Mesenchymal stem cell (in vitro differentiated cells and primary cell): Measurements from ENCODE around the gene HUNK.
"Not testable (repeated sequence)": the region's sequence is repeated elsewhere in the genome, so short reads cannot be mapped to it uniquely, and the experiment has no call there.

Source experiments
- DNase-seq: peaks from one replicate; pipeline ENCODE4 v3.0.0-alpha.2; 2013
- H2AFZ ChIP-seq: one replicate; pipeline ENCODE4 v1.6.1; 2013; ENCODE audit warnings: low read depth, mild to moderate bottlenecking, control low read depth, inconsistent platforms, low read length, moderate library complexity
- H2AK5ac ChIP-seq: 2 replicates; pipeline ENCODE4 v1.6.1; 2013; ENCODE audit warnings: low read length, moderate library complexity, mild to moderate bottlenecking, inconsistent platforms; ENCODE audit not compliant: severe bottlenecking
- H2BK120ac ChIP-seq: one replicate; pipeline ENCODE4 v1.6.1; 2013; ENCODE audit warnings: low read depth, mild to moderate bottlenecking, inconsistent platforms, low read length, moderate library complexity
- H2BK12ac ChIP-seq, 2 experiments: one replicate each; pipeline ENCODE4 v1.6.1; 2013; ENCODE audit warnings: inconsistent platforms in 2 of 2, low read length in 2 of 2, mild to moderate bottlenecking in 2 of 2, moderate library complexity in 2 of 2, control low read depth in 1 of 2
- H2BK15ac ChIP-seq: one replicate; pipeline ENCODE4 v1.6.1; 2013; ENCODE audit warnings: mild to moderate bottlenecking, low read depth, inconsistent platforms; ENCODE audit not compliant: poor library complexity, severe bottlenecking
- H2BK5ac ChIP-seq: 2 replicates; pipeline ENCODE4 v1.6.1; 2013; ENCODE audit warnings: low read depth, mild to moderate bottlenecking, low read length, control low read depth, inconsistent platforms; ENCODE audit not compliant: poor library complexity, severe bottlenecking
- H3K14ac ChIP-seq, 2 experiments: one replicate each; pipeline ENCODE4 v1.6.1; 2013; ENCODE audit warnings: inconsistent platforms in 2 of 2, low read length in 2 of 2, control low read depth in 1 of 2, mild to moderate bottlenecking in 1 of 2, moderate library complexity in 1 of 2
- H3K18ac ChIP-seq, 2 experiments: one replicate each; pipeline ENCODE4 v1.6.1; 2013; ENCODE audit warnings: inconsistent platforms in 2 of 2, low read length in 2 of 2, control low read depth in 1 of 2, low read depth in 1 of 2, mild to moderate bottlenecking in 1 of 2
- H3K23ac ChIP-seq, 2 experiments: one replicate each; pipeline ENCODE4 v1.6.1; 2013; ENCODE audit warnings: inconsistent platforms in 2 of 2, low read length in 2 of 2, mild to moderate bottlenecking in 2 of 2, moderate library complexity in 2 of 2, control low read depth in 1 of 2
- H3K27ac ChIP-seq: 2 replicates; pipeline ENCODE4 v1.5.1; 2013; ENCODE audit warnings: mild to moderate bottlenecking, moderate library complexity, low read length, control low read depth, inconsistent platforms; ENCODE audit not compliant: poor library complexity, severe bottlenecking
- H3K27me3 ChIP-seq, 2 experiments: 2 replicates each; pipeline versions ENCODE4 v1.6.1 to v1.7.0; 2013; ENCODE audit warnings: low read length in 2 of 2, mild to moderate bottlenecking in 2 of 2, moderate library complexity in 2 of 2, control low read depth in 1 of 2, inconsistent platforms in 1 of 2; ENCODE audit not compliant: control insufficient read depth in 1 of 2, insufficient read depth in 1 of 2
- H3K36me3 ChIP-seq, 2 experiments: 2 replicates each; pipeline versions ENCODE4 v1.6.1 to v1.7.0; 2013; ENCODE audit warnings: low read length in 2 of 2, control low read depth in 1 of 2, inconsistent platforms in 1 of 2, low read depth in 1 of 2, mild to moderate bottlenecking in 1 of 2; ENCODE audit not compliant: insufficient read depth in 2 of 2, control insufficient read depth in 1 of 2
- H3K4ac ChIP-seq, 2 experiments: one replicate each; pipeline ENCODE4 v1.6.1; 2013; ENCODE audit warnings: inconsistent platforms in 2 of 2, low read length in 2 of 2, mild to moderate bottlenecking in 2 of 2, moderate library complexity in 2 of 2, control low read depth in 1 of 2, low read depth in 1 of 2
- H3K4me1 ChIP-seq: 2 replicates; pipeline ENCODE4 v1.6.1; 2013; ENCODE audit warnings: low read depth, low read length, control low read depth; ENCODE audit not compliant: control insufficient read depth, insufficient read depth
- H3K4me2 ChIP-seq: 2 replicates; pipeline ENCODE4 v1.6.1; 2013; ENCODE audit warnings: low read length, mild to moderate bottlenecking, inconsistent platforms; ENCODE audit not compliant: poor library complexity, severe bottlenecking
- H3K4me3 ChIP-seq, 2 experiments: 2 replicates each; pipeline versions ENCODE4 v1.5.1 to v1.7.0; 2013; ENCODE audit warnings: low read length in 2 of 2, mild to moderate bottlenecking in 2 of 2, control low read depth in 1 of 2, low read depth in 1 of 2; ENCODE audit not compliant: insufficient read depth in 1 of 2
- H3K79me1 ChIP-seq: replicated peaks from 2 replicates; pipeline ENCODE4 v1.6.1; 2013; ENCODE audit warnings: mild to moderate bottlenecking, control low read depth, low read length, inconsistent platforms; ENCODE audit not compliant: poor library complexity, severe bottlenecking
- H3K9ac ChIP-seq: 2 replicates; pipeline ENCODE4 v1.7.0; 2013; ENCODE audit warnings: mild to moderate bottlenecking, low read length, moderate library complexity
- H3K9me3 ChIP-seq: 2 replicates; pipeline ENCODE4 v1.7.0; 2013; ENCODE audit warnings: mild to moderate bottlenecking, low read length; ENCODE audit not compliant: control insufficient read depth
- H4K8ac ChIP-seq: one replicate; pipeline ENCODE4 v1.6.1; 2013; ENCODE audit warnings: inconsistent platforms, mild to moderate bottlenecking, low read length, moderate library complexity
- H4K91ac ChIP-seq: one replicate; pipeline ENCODE4 v1.6.1; 2013; ENCODE audit warnings: mild to moderate bottlenecking, low read length, inconsistent platforms
- WGBS: methylation state at CpG from one replicate; pipeline ENCODE4 v1.1.7; 2013; ENCODE audit warnings: mixed read lengths; 5-methylcytosine and 5-hydroxymethylcytosine counted together

Gene HUNK

DNA sequence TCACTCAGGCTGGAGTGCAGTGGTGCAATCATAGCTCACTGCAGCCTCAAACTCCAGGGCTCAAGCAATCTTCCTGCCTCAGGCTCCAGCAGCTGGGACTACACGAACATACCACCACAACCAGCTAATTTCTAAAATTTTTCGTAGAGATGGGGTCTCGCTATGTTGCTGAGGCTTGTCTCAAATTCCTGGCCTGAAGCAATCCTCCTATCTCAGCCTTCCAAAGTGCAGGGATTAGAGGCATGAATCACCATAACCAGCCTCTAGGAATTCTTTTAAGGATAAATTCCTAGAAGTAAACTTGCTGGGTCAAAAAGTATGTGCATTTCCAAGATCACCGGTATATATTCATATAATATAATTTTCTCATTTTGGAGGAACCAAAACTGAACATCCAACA lies 17.6 kb upstream of the HUNK start:
- H3K9ac ChIP-seq: no peak overlapping the region
- no peak overlapping the region for H3K4me3 ChIP-seq
- H3K27ac ChIP-seq: no peak overlapping the region
- H2AK5ac ChIP-seq: no peak overlapping the region
- no peak overlapping the region for H3K4ac ChIP-seq
- no peak overlapping the region for H3K23ac ChIP-seq
- no peak overlapping the region for H2BK15ac ChIP-seq
- no peak overlapping the region for H3K18ac ChIP-seq
- H2BK5ac ChIP-seq: no peak overlapping the region
- no peaks in the 10 kb centered on the region for H3K79me1 ChIP-seq
- H4K91ac ChIP-seq: no peak overlapping the region
- no peak overlapping the region for H2AFZ ChIP-seq
- no peak overlapping the region for H2BK120ac ChIP-seq
- 64% methylated on average over 2 of the region's 4 CpGs for WGBS
- no peak overlapping the region for H3K14ac ChIP-seq
- H2BK12ac ChIP-seq: no peak overlapping the region
- peaks cover 2% of the 10 kb centered on the region for H3K4me1 ChIP-seq
- H3K36me3 ChIP-seq: no peaks in the 10 kb centered on the region
- no peak overlapping the region for H3K4me2 ChIP-seq
- no peaks in the 10 kb centered on the region for H3K9me3 ChIP-seq
- H3K27me3 ChIP-seq: no peaks in the 10 kb centered on the region
- no peak for DNase-seq
- no peak overlapping the region for H4K8ac ChIP-seq

DNA sequence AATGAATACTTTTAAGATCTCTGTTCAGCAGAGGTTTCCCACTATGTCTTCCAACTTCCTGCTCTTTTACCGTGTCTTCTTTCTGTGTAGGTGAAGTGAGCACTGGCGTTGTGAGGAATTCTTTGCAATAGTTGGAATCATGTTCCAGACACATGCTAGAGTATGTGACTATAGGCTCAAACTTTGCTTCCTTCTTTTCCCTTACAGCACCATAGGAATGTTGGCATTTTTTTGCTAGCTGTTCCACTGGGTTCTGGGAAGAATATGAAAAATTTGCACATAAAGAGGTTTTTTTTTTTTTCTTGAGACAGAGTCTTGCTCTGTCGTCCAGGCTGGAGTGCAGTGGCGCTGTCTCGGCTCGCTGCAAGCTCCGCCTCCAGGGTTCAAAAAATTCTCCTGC lies 15.7 kb upstream of the HUNK start:
- H2AK5ac ChIP-seq: no peak overlapping the region
- H3K27ac ChIP-seq: no peak overlapping the region
- H3K4me1 ChIP-seq: no peaks in the 10 kb centered on the region
- H3K9me3 ChIP-seq: no peaks in the 10 kb centered on the region
- H2AFZ ChIP-seq: no peak overlapping the region
- no peaks in the 10 kb centered on the region for H3K79me1 ChIP-seq
- H3K9ac ChIP-seq: no peak overlapping the region
- no peak overlapping the region for H4K91ac ChIP-seq
- H2BK120ac ChIP-seq: no peak overlapping the region
- H3K4ac ChIP-seq: no peak overlapping the region
- no peak overlapping the region for H3K4me3 ChIP-seq
- peaks cover 0 to 10% of the 10 kb centered on the region in 2 experiments for H3K27me3 ChIP-seq
- H3K4me2 ChIP-seq: no peak overlapping the region
- H3K14ac ChIP-seq: no peak overlapping the region
- WGBS: 87% methylated on average over 7 of the region's 7 CpGs
- no peak overlapping the region for H2BK12ac ChIP-seq
- no peak overlapping the region for H3K23ac ChIP-seq
- no peaks in the 10 kb centered on the region for H3K36me3 ChIP-seq
- no peak overlapping the region for H4K8ac ChIP-seq
- no peak for DNase-seq
- no peak overlapping the region for H2BK5ac ChIP-seq
- no peak overlapping the region for H2BK15ac ChIP-seq
- H3K18ac ChIP-seq: no peak overlapping the region

DNA sequence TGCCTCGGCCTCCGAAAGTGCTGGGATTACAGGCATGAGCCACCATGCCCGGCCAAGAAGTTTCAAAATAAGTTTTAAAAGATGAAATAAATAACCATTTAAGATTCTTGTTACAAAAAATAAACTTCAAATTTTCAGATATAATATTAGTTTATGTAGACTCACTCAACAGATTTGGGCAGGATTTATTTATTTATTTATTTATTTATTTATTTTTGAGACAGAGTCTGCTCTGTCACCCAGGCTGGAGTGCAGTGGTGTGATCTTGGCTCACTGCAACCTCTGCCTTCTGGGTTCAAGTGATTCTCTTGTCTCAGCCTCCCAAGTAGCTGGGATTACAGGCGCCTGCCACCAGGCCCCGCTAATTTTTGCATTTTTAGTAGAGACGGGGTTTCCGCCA lies 15.2 kb upstream of the HUNK start:
- H3K18ac ChIP-seq, H3K79me1 ChIP-seq, H2AFZ ChIP-seq, H3K27ac ChIP-seq, H2BK12ac ChIP-seq, H2BK5ac ChIP-seq, H3K23ac ChIP-seq, H3K9me3 ChIP-seq, H3K4ac ChIP-seq, H3K4me3 ChIP-seq, H3K9ac ChIP-seq, H3K4me1 ChIP-seq, H3K14ac ChIP-seq, H2BK15ac ChIP-seq, H2BK120ac ChIP-seq, H4K91ac ChIP-seq, H3K27me3 ChIP-seq, H3K4me2 ChIP-seq, H4K8ac ChIP-seq, DNase-seq, H2AK5ac ChIP-seq, H3K36me3 ChIP-seq: not testable (repeated sequence)
- WGBS: 79% methylated on average over 6 of the region's 7 CpGs

DNA sequence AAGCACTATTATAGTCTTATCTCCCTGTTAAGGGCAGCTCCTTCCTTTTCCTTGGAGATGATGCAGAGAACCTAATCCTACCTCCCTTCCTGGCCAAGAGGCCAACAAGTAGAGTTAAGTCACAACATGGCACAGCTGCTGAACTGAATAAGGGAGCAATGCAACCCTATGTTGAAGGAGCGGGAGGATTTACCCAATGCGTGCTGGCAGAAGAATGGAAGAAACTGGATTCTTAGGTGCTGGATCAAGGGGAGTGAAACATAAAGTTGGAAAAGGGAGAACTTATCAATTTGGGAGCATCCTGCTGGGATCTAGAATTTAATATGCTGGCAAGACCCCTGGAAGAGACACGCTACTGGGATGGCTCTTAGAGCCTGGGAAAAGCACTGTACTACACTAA lies 12.0 kb upstream of the HUNK start:
- H4K91ac ChIP-seq: no peak overlapping the region
- H3K23ac ChIP-seq: no peak overlapping the region
- H2BK5ac ChIP-seq: no peak overlapping the region
- no peak overlapping the region for H2AK5ac ChIP-seq
- WGBS: 78% methylated on average over 3 of the region's 3 CpGs
- no peak overlapping the region for H4K8ac ChIP-seq
- no peak for DNase-seq
- H2AFZ ChIP-seq: no peak overlapping the region
- no peak overlapping the region for H3K4ac ChIP-seq
- H3K9me3 ChIP-seq: no peaks in the 10 kb centered on the region
- no peak overlapping the region for H2BK120ac ChIP-seq
- no peaks in the 10 kb centered on the region for H3K36me3 ChIP-seq
- H3K18ac ChIP-seq: no peak overlapping the region
- H3K14ac ChIP-seq: no peak overlapping the region
- H2BK12ac ChIP-seq: no peak overlapping the region
- peaks cover 0 to 10% of the 10 kb centered on the region in 2 experiments for H3K27me3 ChIP-seq
- no peak overlapping the region for H3K27ac ChIP-seq
- no peak overlapping the region for H3K9ac ChIP-seq
- H3K4me3 ChIP-seq: no peak overlapping the region
- H2BK15ac ChIP-seq: no peak overlapping the region
- no peaks in the 10 kb centered on the region for H3K79me1 ChIP-seq
- H3K4me2 ChIP-seq: no peak overlapping the region
- no peaks in the 10 kb centered on the region for H3K4me1 ChIP-seq
